ENCODE results near the gene CCDC188. TPM values are rescaled to one million over a fixed set of nuclear protein-coding genes. Genes with fewer than 3 reads are reported as not detected.

Gene CCDC188
- total RNA-seq, 1 experiment from 2014 or later = not detected

DNA sequence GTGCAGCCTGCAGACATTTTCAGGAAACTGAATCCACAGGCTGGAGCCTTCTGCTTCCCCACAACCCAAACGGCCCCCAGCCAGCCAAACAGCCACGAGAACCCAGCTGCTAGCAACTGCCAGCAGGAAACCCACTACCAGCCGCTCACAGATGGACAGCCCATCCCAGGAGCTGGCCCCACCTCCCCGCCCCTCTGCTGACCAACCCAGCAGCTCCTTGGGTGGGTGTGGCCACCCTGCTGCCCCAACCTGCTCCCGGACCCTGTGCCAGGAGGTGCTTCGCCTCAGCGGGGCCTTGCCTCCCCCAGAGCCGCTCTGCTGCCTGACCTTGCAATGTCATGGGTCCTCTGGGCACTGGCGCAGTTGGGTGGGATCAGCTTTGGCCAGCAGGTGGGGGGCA, 8.2 kb upstream of the CCDC188 start:
- H3K36me3 ChIP-seq (ENCODE audit: low read depth) = no peaks in the 10 kb centered on the region
- no peak overlapping the region for H3K27ac ChIP-seq
- no peaks in the 10 kb centered on the region for H3K4me1 ChIP-seq (replicated peaks; ENCODE audit: insufficient read depth)
- peaks cover 15% of the 10 kb centered on the region for H3K27me3 ChIP-seq (ENCODE audit: insufficient read depth, low read depth)
- no peak overlapping the region for H3K4me2 ChIP-seq
- BruUV-seq (replicated peaks) = no TSS peak
- DNase-seq = no peak
- no peak overlapping the region for H2AFZ ChIP-seq
- H4K20me1 ChIP-seq (ENCODE audit: insufficient read depth) = peaks cover 3% of the 10 kb centered on the region; the same call in 1 of the 2 replicates
- ChIA-PET CTCF (interaction anchor here (0.6 kb wide), 1 partner anchor 296 kb away, joined by 3 read pairs; no protein-coding TSS in a partner anchor), POLR2A (ENCODE audit: unreplicated experiment) (no interaction called here)
- intact Hi-C loops (cut with micrococcal nuclease; ENCODE audit: unreplicated experiment) = loop anchor here (5.0 to 10.0 kb wide), 3 partner anchors 258 to 536 kb away; no protein-coding TSS in a partner anchor
- no peaks in the 10 kb centered on the region for H3K9me2 ChIP-seq (ENCODE audit: insufficient read depth)
- TF ChIP-seq, protein P1, sequence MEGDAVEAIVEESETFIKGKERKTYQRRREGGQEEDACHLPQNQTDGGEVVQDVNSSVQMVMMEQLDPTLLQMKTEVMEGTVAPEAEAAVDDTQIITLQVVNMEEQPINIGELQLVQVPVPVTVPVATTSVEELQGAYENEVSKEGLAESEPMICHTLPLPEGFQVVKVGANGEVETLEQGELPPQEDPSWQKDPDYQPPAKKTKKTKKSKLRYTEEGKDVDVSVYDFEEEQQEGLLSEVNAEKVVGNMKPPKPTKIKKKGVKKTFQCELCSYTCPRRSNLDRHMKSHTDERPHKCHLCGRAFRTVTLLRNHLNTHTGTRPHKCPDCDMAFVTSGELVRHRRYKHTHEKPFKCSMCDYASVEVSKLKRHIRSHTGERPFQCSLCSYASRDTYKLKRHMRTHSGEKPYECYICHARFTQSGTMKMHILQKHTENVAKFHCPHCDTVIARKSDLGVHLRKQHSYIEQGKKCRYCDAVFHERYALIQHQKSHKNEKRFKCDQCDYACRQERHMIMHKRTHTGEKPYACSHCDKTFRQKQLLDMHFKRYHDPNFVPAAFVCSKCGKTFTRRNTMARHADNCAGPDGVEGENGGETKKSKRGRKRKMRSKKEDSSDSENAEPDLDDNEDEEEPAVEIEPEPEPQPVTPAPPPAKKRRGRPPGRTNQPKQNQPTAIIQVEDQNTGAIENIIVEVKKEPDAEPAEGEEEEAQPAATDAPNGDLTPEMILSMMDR (conservative IDR thresholded peaks at IDR 0.05) = no peak
- TF ChIP-seq EZH2 (IDR thresholded peaks at IDR 0.05; ENCODE audit: low read depth) = no peak
- H3K9me3 ChIP-seq (ENCODE audit: insufficient read depth, low read depth) = no peaks in the 10 kb centered on the region
- H3F3A ChIP-seq (ENCODE audit: insufficient read depth, low read depth) = no peaks in the 10 kb centered on the region
- H3K79me2 ChIP-seq (ENCODE audit: low read depth) = no peaks in the 10 kb centered on the region
- H3K4me3 ChIP-seq = no peak overlapping the region

DNA sequence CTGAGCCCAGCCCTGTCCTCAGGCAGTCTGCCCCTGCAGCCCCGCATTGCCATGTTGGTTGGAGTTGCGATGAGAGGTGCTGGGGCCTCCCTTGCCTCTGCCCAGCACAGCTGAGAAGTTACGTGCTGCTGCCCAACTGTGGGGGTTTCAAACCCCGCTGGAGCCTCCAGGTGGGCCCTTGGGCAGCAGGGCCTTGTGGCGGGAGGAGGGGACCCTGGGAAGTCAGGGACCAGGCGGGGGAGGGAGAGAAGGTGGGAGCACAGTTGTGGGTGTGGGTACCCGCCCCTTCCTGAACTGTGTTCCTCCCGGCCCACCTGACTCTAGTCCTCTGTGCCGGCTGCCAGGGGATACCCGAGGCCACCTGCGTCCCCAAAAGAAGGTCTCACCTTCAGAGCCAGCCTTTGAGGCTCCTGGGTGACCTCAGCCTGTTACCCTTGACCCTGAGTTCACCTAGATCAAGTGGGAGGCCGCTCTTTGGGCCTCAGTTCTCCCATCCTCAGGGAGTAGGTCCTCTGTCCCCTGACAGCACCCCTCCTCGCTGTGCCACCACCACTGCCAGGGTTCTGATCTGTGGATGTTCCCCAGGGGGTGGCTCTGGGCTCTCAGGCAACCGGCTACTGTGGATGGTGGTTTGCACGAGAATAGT, 7.7 kb upstream of the CCDC188 start:
- intact Hi-C loops (cut with micrococcal nuclease; ENCODE audit: unreplicated experiment) = loop anchor here (5.0 to 10.0 kb wide), 3 partner anchors 259 to 536 kb away; no protein-coding TSS in a partner anchor
- Histone ChIP-seq H3K27ac (no peak overlapping the region), H2AFZ (no peak overlapping the region), H4K20me1 (ENCODE audit: insufficient read depth) (peaks cover 3% of the 10 kb centered on the region; the same call in 1 of the 2 replicates), H3K9me3 (ENCODE audit: insufficient read depth, low read depth) (no peaks in the 10 kb centered on the region), H3F3A (ENCODE audit: insufficient read depth, low read depth) (no peaks in the 10 kb centered on the region), H3K79me2 (ENCODE audit: low read depth) (no peaks in the 10 kb centered on the region), H3K36me3 (ENCODE audit: low read depth) (no peaks in the 10 kb centered on the region), H3K4me1 (replicated peaks; ENCODE audit: insufficient read depth) (no peaks in the 10 kb centered on the region), H3K4me3 (no peak overlapping the region), H3K27me3 (ENCODE audit: insufficient read depth, low read depth) (peaks cover 15% of the 10 kb centered on the region), H3K4me2 (no peak overlapping the region), H3K9me2 (ENCODE audit: insufficient read depth) (no peaks in the 10 kb centered on the region)
- TF ChIP-seq, protein P1 (conservative IDR thresholded peaks at IDR 0.05) = no peak
- TF ChIP-seq EZH2 (IDR thresholded peaks at IDR 0.05; ENCODE audit: low read depth) = no peak
- no peak for DNase-seq
- BruUV-seq (replicated peaks) = no TSS peak
- ChIA-PET CTCF (no interaction called here), POLR2A (ENCODE audit: unreplicated experiment) (no interaction called here)

- H3K27me3 ChIP-seq (ENCODE audit: insufficient read depth, low read depth) = peaks cover 15% of the 10 kb centered on the region
- H3K36me3 ChIP-seq (ENCODE audit: low read depth) = no peaks in the 10 kb centered on the region
- CTCF ChIA-PET = interaction anchor here (0.6 kb wide), 1 partner anchor 126 kb away, joined by 11 read pairs; no protein-coding TSS in a partner anchor
- H3K4me2 ChIP-seq = no peak overlapping the region
- POLR2A ChIA-PET (ENCODE audit: unreplicated experiment) = no interaction called here
- no peak for DNase-seq
- no peak overlapping the region for H2AFZ ChIP-seq
- intact Hi-C loops (cut with micrococcal nuclease; ENCODE audit: unreplicated experiment) = loop anchor here (1.0 to 10.0 kb wide), 5 partner anchors 81 to 537 kb away; no protein-coding TSS in a partner anchor
- no peaks in the 10 kb centered on the region for H3K4me1 ChIP-seq (replicated peaks; ENCODE audit: insufficient read depth)
- H3K4me3 ChIP-seq = no peak overlapping the region
- BruUV-seq (replicated peaks) = no TSS peak
- no peaks in the 10 kb centered on the region for H3K79me2 ChIP-seq (ENCODE audit: low read depth)
- H3K9me2 ChIP-seq (ENCODE audit: insufficient read depth) = no peaks in the 10 kb centered on the region
- H3K27ac ChIP-seq = no peak overlapping the region
- H3K9me3 ChIP-seq (ENCODE audit: insufficient read depth, low read depth) = no peaks in the 10 kb centered on the region
- no peaks in the 10 kb centered on the region for H3F3A ChIP-seq (ENCODE audit: insufficient read depth, low read depth)
- TF ChIP-seq, protein P1 (conservative IDR thresholded peaks at IDR 0.05) = no peak
- TF ChIP-seq EZH2 (IDR thresholded peaks at IDR 0.05; ENCODE audit: low read depth) = no peak
- peaks cover 3% of the 10 kb centered on the region; the same call in 1 of the 2 replicates for H4K20me1 ChIP-seq (ENCODE audit: insufficient read depth)
These were observed 6.8 kb upstream of the CCDC188 start for GRCh38 chr22:20157430-20158183.
